Measurements from ENCODE around the gene RING1. TPM values are rescaled to one million over a fixed set of nuclear protein-coding genes. Genes with fewer than 3 reads are reported as not detected.

The RING1 gene
- total RNA-seq, 4 donors from 2014 or later: 10.9 to 20.6 (median 13.9) TPM

GRCh38 chr6:33185190-33185589 lies 23.1 kb upstream of the RING1 start:
- intact Hi-C loops (cut with DNase I): no loop called here
- Histone ChIP-seq H3K27ac (no peak overlapping the region), H3K4me3 (no peak overlapping the region), H3K36me3 (no peaks in the 10 kb centered on the region), H3K4me1 (no peaks in the 10 kb centered on the region), H3K9me3 (no peaks in the 10 kb centered on the region), H3K27me3 (peaks cover 0 to 36% (median 0%) of the 10 kb centered on the region in 4 donors)
- DNase-seq: no peak
- TF ChIP-seq POLR2A (IDR thresholded peaks at IDR 0.05) (no peak), CTCF (IDR thresholded peaks at IDR 0.05) (no peak)
- 61 to 83% methylated on average over 1 to 3 of the region's 9 CpGs for WGBS, 2 donors

DNA sequence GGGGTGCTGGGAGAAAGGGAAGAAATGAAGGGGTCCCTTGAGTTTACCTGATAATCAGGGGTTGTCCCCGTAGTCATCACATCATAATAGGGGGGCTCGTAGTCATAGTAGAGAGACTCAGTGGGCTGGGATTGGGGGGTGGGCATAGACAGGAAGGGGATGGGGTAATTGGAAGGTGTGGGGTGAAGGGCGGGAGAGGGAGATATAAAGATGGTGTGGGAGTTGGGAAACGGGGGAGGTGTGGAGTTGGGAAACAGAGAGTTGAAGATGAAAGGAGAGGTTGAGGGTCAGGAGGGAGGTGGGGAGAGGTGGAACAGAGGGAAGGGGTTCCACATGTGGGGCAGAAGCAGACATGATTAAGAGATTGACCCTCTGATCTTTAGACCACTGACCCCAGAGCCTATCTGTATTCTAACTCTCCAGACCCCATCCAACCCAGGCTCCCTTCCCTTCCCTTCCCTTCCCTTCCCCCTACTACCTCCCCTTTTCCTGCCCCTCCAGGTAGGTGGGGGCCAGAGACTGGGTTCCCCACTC lies 22.6 kb upstream of the RING1 start:
- H3K4me1 ChIP-seq: no peaks in the 10 kb centered on the region
- 86 to 89% methylated on average over 4 of the region's 4 CpGs for WGBS, 2 donors
- DNase-seq: no peak
- no peak overlapping the region for H3K4me3 ChIP-seq
- no peak overlapping the region for H3K27ac ChIP-seq
- H3K36me3 ChIP-seq: no peaks in the 10 kb centered on the region
- peaks cover 0 to 42% (median 0%) of the 10 kb centered on the region in 4 donors for H3K27me3 ChIP-seq
- no peaks in the 10 kb centered on the region for H3K9me3 ChIP-seq
- intact Hi-C loops (cut with DNase I): no loop called here
- TF ChIP-seq CTCF (IDR thresholded peaks at IDR 0.05) (no peak), POLR2A (IDR thresholded peaks at IDR 0.05) (no peak)

GRCh38 chr6:33187809-33188208 lies 20.5 kb upstream of the RING1 start:
- H3K4me3 ChIP-seq: no peak overlapping the region
- H3K27ac ChIP-seq: no peak overlapping the region
- no peak for DNase-seq
- intact Hi-C loops (cut with DNase I): no loop called here
- peaks cover 9 to 11% (median 11%) of the 10 kb centered on the region in 3 donors for H3K4me1 ChIP-seq
- no peak for TF ChIP-seq CTCF (IDR thresholded peaks at IDR 0.05)
- no peak for TF ChIP-seq POLR2A (IDR thresholded peaks at IDR 0.05)
- 75 to 76% methylated on average over 1 of the region's 1 CpG for WGBS, 2 donors
- H3K36me3 ChIP-seq: no peaks in the 10 kb centered on the region
- H3K9me3 ChIP-seq: no peaks in the 10 kb centered on the region
- H3K27me3 ChIP-seq: peaks cover 0 to 62% (median 6%) of the 10 kb centered on the region in 4 donors

GRCh38 chr6:33189164-33189563 lies 19.1 kb upstream of the RING1 start:
- Histone ChIP-seq H3K9me3 (no peaks in the 10 kb centered on the region), H3K27ac (no peak overlapping the region), H3K27me3 (peaks cover 0 to 65% (median 6%) of the 10 kb centered on the region in 4 donors), H3K4me3 (no peak overlapping the region), H3K4me1 (peaks cover 13 to 20% (median 13%) of the 10 kb centered on the region in 3 donors), H3K36me3 (peaks cover 0 to 6% (median 2%) of the 10 kb centered on the region in 3 donors)
- intact Hi-C loops (cut with DNase I): no loop called here
- TF ChIP-seq POLR2A (IDR thresholded peaks at IDR 0.05) (no peak), CTCF (IDR thresholded peaks at IDR 0.05) (no peak)
- DNase-seq: no peak
- 83 to 89% methylated on average over 1 to 7 of the region's 8 CpGs for WGBS, 2 donors

DNA sequence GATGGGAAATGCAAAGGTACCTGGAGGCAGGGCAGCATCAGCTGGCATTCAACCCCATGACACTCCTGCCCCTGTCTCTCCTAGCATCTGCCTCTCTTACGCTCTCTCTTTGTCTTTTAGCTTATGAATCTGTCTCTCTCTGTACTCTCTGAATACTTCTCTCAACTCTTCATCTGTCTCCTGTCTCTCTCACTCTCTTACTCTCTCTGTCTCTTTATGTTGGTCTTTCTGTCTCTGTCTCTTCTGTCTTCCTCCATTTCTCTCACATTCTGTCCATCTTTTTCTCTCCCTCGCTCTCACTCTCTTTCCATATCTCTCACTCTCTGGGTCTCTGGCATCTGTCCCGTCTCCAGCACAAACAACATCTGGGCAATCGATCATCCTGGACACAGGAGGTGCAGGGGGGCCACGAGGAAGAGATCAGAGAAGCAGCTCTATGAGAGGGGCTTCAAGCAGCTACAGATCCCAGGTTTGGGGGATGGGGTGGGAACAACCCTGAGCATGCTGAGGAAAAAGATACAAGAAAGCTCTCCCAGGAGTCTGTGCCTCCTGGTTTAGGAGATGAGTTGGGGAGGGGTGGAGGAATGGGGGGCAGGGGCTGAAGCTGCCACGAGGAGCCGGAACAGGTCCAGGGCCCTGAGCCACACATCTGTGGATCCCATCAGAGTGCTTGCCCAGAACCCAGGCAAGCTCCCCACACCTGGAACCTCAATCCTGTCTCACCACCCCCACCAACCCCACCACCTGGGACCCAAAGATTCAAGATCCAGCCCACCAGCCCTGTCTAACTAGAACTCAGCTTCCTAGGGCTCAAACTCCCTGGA lies 18.5 kb upstream of the RING1 start:
- WGBS, 2 donors: 51 to 64% methylated on average over 7 of the region's 7 CpGs
- TF ChIP-seq CTCF (IDR thresholded peaks at IDR 0.05) (no peak), POLR2A (IDR thresholded peaks at IDR 0.05) (no peak)
- Histone ChIP-seq H3K27ac (no peak overlapping the region), H3K4me1 (peaks cover 13 to 20% (median 13%) of the 10 kb centered on the region in 3 donors), H3K27me3 (peaks cover 0 to 65% (median 6%) of the 10 kb centered on the region in 4 donors), H3K9me3 (no peaks in the 10 kb centered on the region), H3K36me3 (peaks cover 0 to 13% (median 7%) of the 10 kb centered on the region in 3 donors), H3K4me3 (no peak overlapping the region)
- no peak for DNase-seq
- intact Hi-C loops (cut with DNase I): no loop called here
